ENCODE data around the gene EFL1.
A peak's percentile ranks its signal among the peaks of the same experiment; 100 is the strongest.

EFL1 gene

DNA sequence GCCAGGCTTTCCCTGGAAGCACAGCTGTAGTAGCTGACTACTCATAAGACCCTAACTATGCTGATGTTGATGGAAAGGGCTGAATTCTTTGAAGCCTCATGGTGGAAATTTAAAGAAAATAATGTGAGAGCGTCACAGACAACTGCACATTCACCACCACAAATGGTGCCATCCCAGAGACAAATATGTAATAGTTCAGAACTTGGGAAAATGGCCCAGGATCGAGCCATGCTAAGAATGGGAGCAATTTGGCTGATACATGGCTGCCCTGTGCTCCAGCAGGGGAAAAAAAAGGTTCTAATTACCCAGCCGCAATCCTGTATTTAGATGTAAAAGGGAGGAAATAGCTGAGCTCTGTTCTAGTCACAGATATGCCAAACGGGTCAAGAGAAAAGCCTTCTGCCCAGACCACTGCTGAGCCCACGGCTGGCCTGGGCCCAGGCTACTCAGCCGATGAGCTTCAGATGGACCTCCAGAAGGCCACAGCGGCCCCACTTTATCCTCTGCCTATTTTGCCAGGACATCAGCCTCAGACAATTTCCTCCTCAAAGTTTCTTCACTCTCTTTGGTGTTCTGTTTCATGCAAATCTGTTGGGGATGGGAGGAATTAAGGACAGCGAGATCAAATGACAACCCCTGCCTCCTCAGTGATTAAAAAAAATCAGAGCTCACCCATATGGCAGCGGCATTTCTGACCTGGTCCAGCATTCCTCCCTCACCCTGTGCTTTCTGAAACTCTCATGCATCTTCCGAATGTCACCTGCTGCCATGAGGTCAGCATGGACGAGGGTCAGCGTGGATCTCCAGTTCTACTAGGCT is 162.2 kb downstream of the EFL1 start:
- Histone ChIP-seq H3K27ac (peak overlapping the region in 2 of 21 experiments; percentile 39 to 44), H3K4me3 (no peak overlapping the region)

GRCh38 chr15:82098674-82099073 is 163.9 kb downstream of the EFL1 start:
- H3K27ac ChIP-seq = no peak overlapping the region
- H3K4me3 ChIP-seq = no peak overlapping the region

- no peak overlapping the region for H3K27ac ChIP-seq
- H3K4me3 ChIP-seq = no peak overlapping the region
These were observed 166.7 kb downstream of the EFL1 start for GRCh38 chr15:82095803-82096202.

DNA sequence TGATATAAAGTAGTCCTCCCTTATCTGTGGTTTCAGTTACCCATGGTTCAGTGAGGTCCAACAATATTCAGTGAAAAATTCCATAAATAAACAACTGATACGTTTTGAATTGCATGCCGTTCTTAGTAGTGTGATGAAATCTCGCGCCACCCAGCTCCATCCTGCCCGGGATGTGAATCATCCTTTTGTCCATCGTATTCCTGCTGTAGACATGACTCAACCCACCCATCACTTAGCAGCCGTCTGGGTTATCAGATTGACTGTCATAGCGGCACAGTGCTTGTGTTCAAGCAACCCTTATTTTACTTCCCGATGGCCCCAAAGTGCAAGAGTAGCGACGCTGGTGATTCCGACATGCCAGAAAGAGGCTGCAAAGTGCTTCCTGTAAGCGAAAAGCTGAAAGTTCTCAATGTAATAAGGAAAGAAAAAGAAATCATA is 168.7 kb downstream of the EFL1 start:
- Histone ChIP-seq H3K4me3 (no peak overlapping the region), H3K27ac (no peak overlapping the region)

DNA sequence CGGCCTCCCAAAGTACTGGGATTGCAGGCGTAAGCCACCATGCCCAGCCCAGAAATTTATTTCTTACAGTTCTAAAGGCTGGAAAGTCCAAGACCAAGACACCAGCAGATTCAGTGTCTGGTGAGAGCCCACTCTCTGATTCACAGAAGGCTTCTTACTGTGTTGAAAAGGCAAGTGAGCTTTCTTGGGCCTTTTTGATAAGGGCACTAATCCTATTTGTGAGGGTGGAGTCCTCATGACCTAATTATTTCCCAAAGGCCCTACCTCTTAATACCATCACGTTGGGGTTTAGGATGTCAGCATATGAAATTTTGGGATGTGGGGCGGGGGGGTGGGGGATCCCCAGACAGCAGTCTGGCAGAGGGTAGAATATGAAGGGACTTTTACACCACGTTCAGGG is 169.2 kb downstream of the EFL1 start:
- H3K4me3 ChIP-seq = no peak overlapping the region

DNA sequence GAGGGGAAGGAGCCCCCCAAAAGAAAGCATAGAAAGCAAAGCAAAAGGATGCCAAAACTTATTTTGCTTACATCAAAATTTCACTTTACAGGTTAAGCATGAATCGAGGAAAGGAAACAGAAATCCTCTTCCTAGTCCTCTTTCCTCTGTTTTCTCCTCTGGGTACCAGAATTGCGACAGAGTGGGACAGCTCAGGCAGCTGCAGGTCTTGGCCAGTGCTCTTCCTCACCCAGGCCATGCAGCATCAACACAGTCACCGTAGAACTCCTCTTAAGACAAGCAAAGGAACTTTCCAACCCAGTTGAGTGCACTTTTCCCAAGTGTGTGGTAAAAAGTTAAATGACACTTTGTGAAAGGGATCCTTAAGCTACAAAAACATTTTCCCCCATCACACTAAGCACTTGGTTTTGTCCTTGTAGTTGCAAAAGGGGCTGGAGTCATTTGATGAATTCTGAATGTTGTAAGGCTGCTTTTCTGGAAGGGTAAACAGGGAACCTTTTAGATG is 170.8 kb downstream of the EFL1 start:
- Histone ChIP-seq H3K4me3 (no peak overlapping the region), H3K27ac (no peak overlapping the region)

More for the DNA sequence above, 169.2 kb downstream of the EFL1 start:
- H3K27ac ChIP-seq = no peak overlapping the region

DNA sequence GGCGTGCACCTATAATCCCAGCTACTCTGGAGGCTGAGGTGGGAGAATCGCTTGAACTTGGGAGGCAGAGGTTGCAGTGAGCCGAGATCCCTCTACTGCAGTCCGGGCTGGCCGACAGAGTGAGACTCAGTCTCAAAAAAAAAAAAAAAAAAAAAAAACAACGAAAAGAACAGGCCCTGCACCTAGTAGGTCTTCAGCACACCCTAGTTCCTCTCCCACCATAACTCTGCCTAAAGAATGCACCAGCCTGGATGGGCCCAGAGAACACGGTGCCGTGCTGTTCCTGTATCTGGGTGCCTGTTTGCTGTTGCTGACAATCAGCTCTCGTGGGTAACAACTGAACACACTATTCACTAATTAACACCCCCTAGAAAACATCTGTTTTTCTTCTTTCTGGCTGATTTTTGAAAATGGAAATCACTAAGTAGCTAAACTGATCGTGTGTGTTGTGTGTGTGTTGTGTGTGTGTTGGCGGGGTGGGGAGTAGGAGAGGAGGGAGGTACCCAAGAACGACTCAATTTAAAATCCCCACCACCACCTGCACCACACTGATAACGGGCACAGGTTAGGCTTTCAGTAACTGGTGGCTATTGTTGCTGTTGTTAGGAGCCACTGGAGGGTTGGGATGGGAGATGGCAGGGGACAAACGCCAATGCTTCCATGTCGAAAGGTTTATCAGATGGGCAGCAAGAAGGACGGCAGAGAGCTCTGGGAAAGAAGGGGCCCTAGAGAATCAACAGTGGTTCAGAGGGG is 176.1 kb downstream of the EFL1 start:
- Histone ChIP-seq H3K4me3 (no peak overlapping the region), H3K27ac (no peak overlapping the region)

DNA sequence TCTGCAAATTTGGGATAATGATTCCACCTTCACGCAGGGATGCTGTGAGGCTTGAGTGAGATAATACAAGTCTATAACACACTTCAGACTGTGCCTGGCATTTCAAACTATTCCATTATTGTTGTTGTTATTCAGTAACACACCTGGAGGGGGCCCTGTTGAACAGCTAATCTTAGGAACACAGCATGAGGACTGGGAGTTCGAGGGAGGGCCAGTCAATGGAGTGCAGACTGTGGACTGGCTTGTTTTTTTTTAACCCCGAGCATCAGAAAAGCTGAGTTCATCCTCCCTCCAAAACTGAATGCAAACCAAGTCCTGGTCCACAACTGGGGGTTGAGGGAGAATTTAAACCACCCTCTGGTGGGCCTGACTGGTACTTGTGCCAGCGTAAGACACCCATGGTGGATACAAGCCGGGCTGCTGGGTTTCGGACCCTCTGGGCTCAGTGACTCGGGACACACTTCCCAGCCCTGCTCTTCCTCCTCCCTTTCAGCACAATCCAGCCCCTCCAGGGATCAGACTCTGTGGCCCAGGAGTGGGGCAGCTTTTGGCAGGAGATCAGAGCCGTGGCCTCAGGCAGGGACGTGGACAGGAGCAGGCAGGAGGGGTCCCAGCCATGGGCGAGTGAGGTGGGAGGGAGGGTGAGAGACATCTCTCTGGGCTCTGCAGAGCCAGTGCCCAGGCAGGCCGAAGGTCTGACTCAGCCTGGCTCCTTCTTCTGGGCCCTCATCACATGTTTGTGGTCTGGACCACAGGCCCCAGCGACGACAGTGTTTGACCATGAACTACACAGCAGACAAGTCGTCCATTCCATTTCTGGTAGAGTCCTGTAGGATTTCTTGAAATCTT is 180.4 kb downstream of the EFL1 start:
- H3K4me3 ChIP-seq = no peak overlapping the region
- H3K27ac ChIP-seq = peak overlapping the region in 6 of 21 experiments; percentile 39 to 84 (median 70)

- no peak overlapping the region for H3K4me3 ChIP-seq
- no peak overlapping the region for H3K27ac ChIP-seq
These were observed 181.8 kb downstream of the EFL1 start for GRCh38 chr15:82080774-82081173.

Measured in skin epidermis (tissue), 12 donors.